K562 (cell line): ENCODE measurements around the gene FRRS1. TPM values are rescaled to one million over a fixed set of nuclear protein-coding genes. Genes with fewer than 3 reads are reported as not detected.

Experiments used
- AFF4 ChIP-seq: sonication (generic); formaldehyde crosslinking; IDR thresholded peaks from 2 replicates; pipeline ENCODE4 v1.8.0; 2023; ENCODE audit warnings: mild to moderate bottlenecking, missing genetic modification reagents
- CEBPB ChIP-seq: fragments of 450-650 bp; IDR thresholded peaks from 2 replicates; pipeline ENCODE4 v1.6.1; 2016; ENCODE audit warnings: missing genetic modification characterization, missing compliant biosample characterization
- FOXJ3 ChIP-seq: sonication (generic); formaldehyde crosslinking; IDR thresholded peaks from 2 replicates; pipeline ENCODE4 v1.4.0; 2020; ENCODE audit warnings: mild to moderate bottlenecking, missing genetic modification reagents
- L3MBTL2 ChIP-seq: fragments of 450-650 bp; IDR thresholded peaks from 2 replicates; pipeline ENCODE4 v1.6.1; 2016; ENCODE audit warnings: mild to moderate bottlenecking, moderate library complexity
- NCOA6 ChIP-seq: fragments of 450-650 bp; IDR thresholded peaks from 2 replicates; pipeline ENCODE4 v1.6.1; 2017; ENCODE audit warnings: mild to moderate bottlenecking
- SNIP1 ChIP-seq: fragments of 450-650 bp; IDR thresholded peaks from 2 replicates; pipeline ENCODE4 v1.7.1; 2017; ENCODE audit warnings: low read depth, mild to moderate bottlenecking
- TCF3 ChIP-seq: sonication (generic); formaldehyde crosslinking; IDR thresholded peaks from 2 replicates; pipeline ENCODE4 v1.4.0; 2020; ENCODE audit warnings: mild to moderate bottlenecking, missing genetic modification reagents
- TGIF2 ChIP-seq: sonication (generic); formaldehyde crosslinking; IDR thresholded peaks from 2 replicates; pipeline ENCODE4 v1.8.1; 2022; ENCODE audit warnings: mild to moderate bottlenecking, missing genetic modification reagents, moderate library complexity
- VEZF1 ChIP-seq: fragments of 200-800 bp; sonication (Bioruptor generic); IDR thresholded peaks from 2 replicates; pipeline ENCODE4 v1.6.1; 2017; ENCODE audit warnings: missing genetic modification characterization, missing compliant biosample characterization
- polyA plus RNA-seq, 8 experiments: library from polyadenylated mRNA; depleted of rRNA in 4 of 8; stranded (reverse) in 5 of 8; unstranded in 3 of 8; fragments of >200 nt; fragmentation: Nextera tagmentation in 2 of 8; fragmentation: Illumina TruSeq in 1 of 8; extraction: Ambion mirVana in 2 of 8; extraction: Trizol in 1 of 8; gene quantifications; 2 replicates each; pipeline versions ENCODE4 v1.2.1 to v1.2.3, GENCODE V29; 2011 to 2014; ENCODE audit warnings: inconsistent platforms in 1 of 8, missing spikeins in 1 of 8
- total RNA-seq, 7 experiments: library from RNA; depleted of rRNA in 6 of 7; stranded (reverse); fragments of >200 nt in 6 of 7; fragmentation: Illumina TruSeq in 2 of 7; extraction: Trizol in 2 of 7; gene quantifications; 2 replicates each; pipeline versions ENCODE4 v1.2.1 to v1.2.3, GENCODE V29; 2011 to 2021; ENCODE audit warnings: low replicate concordance in 1 of 7
- TF ChIP-seq, protein P1 (sequence below): sonication (generic); formaldehyde crosslinking; IDR thresholded peaks from 2 replicates; pipeline ENCODE4 v1.8.1; 2023; ENCODE audit warnings: mild to moderate bottlenecking, missing genetic modification reagents

Gene FRRS1
- total and polyA plus RNA-seq, 9 of the 15 experiments (the other 6 are each of a cell fraction or from before 2014, with no cell fraction given): 0.87 to 54.0 (median 23.7) TPM

DNA sequence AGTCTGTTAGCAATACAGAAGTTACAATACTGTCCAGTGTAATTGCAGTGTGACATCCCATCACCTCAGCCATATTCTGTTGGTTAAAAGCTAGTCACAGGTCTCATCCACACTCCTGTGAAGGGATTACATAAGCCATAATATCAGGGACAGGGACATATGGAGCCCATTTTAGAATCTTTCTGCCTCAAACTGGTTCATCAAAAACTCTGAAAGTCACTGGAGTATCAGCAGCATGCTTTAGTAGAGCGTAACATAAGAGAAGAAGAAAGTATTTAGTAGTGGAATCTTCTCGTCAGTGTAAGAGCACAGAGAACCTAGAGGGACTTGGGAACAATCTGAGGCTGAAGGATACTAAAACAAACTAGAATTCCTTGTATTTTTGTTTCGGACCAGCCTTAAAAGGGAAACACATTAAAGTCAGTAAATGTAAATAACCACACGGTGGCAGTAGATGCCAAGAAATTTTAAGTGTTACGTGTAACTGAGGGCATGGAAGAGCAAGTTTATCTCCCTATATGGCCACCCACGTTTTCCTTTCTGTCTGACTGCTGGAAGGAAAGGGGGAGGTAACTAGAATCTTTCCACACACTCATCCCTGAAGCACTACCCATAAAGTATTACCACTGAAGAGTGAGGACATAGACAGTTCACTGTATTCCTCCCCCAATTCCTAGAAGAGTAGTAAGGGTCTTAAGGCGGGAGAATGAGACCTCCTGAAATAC lies 42.1 kb upstream of the FRRS1 start (continued):
- TF ChIP-seq, protein P1, sequence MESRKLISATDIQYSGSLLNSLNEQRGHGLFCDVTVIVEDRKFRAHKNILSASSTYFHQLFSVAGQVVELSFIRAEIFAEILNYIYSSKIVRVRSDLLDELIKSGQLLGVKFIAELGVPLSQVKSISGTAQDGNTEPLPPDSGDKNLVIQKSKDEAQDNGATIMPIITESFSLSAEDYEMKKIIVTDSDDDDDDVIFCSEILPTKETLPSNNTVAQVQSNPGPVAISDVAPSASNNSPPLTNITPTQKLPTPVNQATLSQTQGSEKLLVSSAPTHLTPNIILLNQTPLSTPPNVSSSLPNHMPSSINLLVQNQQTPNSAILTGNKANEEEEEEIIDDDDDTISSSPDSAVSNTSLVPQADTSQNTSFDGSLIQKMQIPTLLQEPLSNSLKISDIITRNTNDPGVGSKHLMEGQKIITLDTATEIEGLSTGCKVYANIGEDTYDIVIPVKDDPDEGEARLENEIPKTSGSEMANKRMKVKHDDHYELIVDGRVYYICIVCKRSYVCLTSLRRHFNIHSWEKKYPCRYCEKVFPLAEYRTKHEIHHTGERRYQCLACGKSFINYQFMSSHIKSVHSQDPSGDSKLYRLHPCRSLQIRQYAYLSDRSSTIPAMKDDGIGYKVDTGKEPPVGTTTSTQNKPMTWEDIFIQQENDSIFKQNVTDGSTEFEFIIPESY (CRISPR knock-in tag): peak; percentile 48; the same call in 1 of the 2 replicates
- peak; percentile 52; the same call in 1 of the 2 replicates for TF ChIP-seq AFF4
- TF ChIP-seq VEZF1 (CRISPR knock-in tag): peak; percentile 38; the same call in 1 of the 2 replicates
- no peak for TF ChIP-seq NCOA6
- TF ChIP-seq CEBPB: 0 out of 2 replicates have a peak, but pooled peaks have one; percentile 24
- TF ChIP-seq TGIF2: peak; percentile 19; the same call in 1 of the 2 replicates
- TF ChIP-seq L3MBTL2: peak; percentile 39; the same call in 1 of the 2 replicates
- TF ChIP-seq TCF3 (CRISPR knock-in tag): 0 out of 2 replicates have a peak, but pooled peaks have one; percentile 28
- TF ChIP-seq FOXJ3: no peak
- TF ChIP-seq SNIP1: 0 out of 2 replicates have a peak, but pooled peaks have one; percentile 51
